Psoas muscle (tissue), 8 donors: ENCODE measurements around the gene PRAC1. TPM values are rescaled to one million over a fixed set of nuclear protein-coding genes. Genes with fewer than 3 reads are reported as not detected.

Experiments
- ATAC-seq, 4 donors: fragments of 200-7000 bp; cut with Tn5 transposase; one replicate each; pipeline ENCODE4 v1.9.1; 2020; ENCODE audit warnings: moderate library complexity in 3 of 4, mild to moderate bottlenecking in 2 of 4
- DNase-seq, 2 donors: peaks; one replicate each; pipeline ENCODE4 v3.0.0-alpha.2; 2020
- H3K27ac ChIP-seq: fragments of 200-600 bp; one replicate; pipeline ENCODE4 v1.8.0; 2022
- H3K27me3 ChIP-seq, 3 donors: fragments of 200-600 bp in 1 of 3; one replicate each; pipeline versions ENCODE4 v1.6.1 to v1.8.0; 2013 to 2022; ENCODE audit warnings: low read length in 2 of 3, mild to moderate bottlenecking in 2 of 3, moderate library complexity in 1 of 3; ENCODE audit not compliant: insufficient read depth in 3 of 3
- H3K36me3 ChIP-seq, 2 donors: fragments of 200-600 bp in 1 of 2; one replicate each; pipeline versions ENCODE4 v1.6.1 to v1.8.0; 2013 to 2022; ENCODE audit warnings: low read depth in 1 of 2, mild to moderate bottlenecking in 1 of 2, moderate library complexity in 1 of 2; ENCODE audit not compliant: insufficient read depth in 1 of 2
- H3K4me1 ChIP-seq: fragments of 200-600 bp; one replicate; pipeline ENCODE4 v1.8.0; 2022
- H3K4me3 ChIP-seq: fragments of 200-600 bp; one replicate; pipeline ENCODE4 v1.8.0; 2022; ENCODE audit warnings: mild to moderate bottlenecking
- H3K9me3 ChIP-seq: fragments of 200-600 bp; one replicate; pipeline ENCODE4 v1.8.0; 2022
- CTCF ChIP-seq: fragments of 200-600 bp; IDR thresholded peaks from one replicate; pipeline ENCODE4 v1.8.0; 2022; ENCODE audit warnings: antibody characterized with exemption
- WGBS, 3 donors: extraction: QIAGEN DNeasy Blood & Tissue Kit; methylation state at CpG; one replicate each; pipeline versions ENCODE4 v1.1.6 to v1.1.7; 2013; 5-methylcytosine and 5-hydroxymethylcytosine counted together
- intact Hi-C, 2 donors: fragments of 100-400 bp; cut with DNase I; formaldehyde crosslinking; loops; one replicate each; pipeline versions ENCODE4 v1.11.0 to v1.14.2; 2022
- polyA plus RNA-seq, 3 donors: library from polyadenylated mRNA; stranded (reverse); fragments of 200-250 nt; gene quantifications; one replicate each; pipeline ENCODE4 v1.2.3, GENCODE V29; 2013
- total RNA-seq, 4 donors: library from RNA; stranded (reverse); fragmentation: NEBNext Ultra II Directional in 2 of 4; extraction: Animal tissue kit (Norgen Biotek cat#: 25700) in 2 of 4; gene quantifications; one replicate each; pipeline versions ENCODE4 v1.2.1 to v1.2.4, GENCODE V29; 2021 to 2023
- donor health status: healthy with polysubstance abuse.
- donor health status: DM: no; HTN: no; CAD: no; lungs with moderate emphysema.
- donor health status: Bipolar disorder and iron deficiency.
- donor health status: healthy.
- donor health status: DM: yes; HTN: yes; CAD: no.
- donor health status: DM: no; HTN: no; CAD: no.
- donor health status: DM: no; HTN: no; CAD: no.
- donor health status: DM: yes; HTN: yes; CAD: no.

PRAC1 gene
- total and polyA plus RNA-seq, 7 donors, result not detected

GRCh38 chr17:48756830-48757251, 34.5 kb upstream of the PRAC1 start:
- H3K4me1 ChIP-seq, result no peaks in the 10 kb centered on the region
- ATAC-seq (no peak), DNase-seq (no peak)
- no peaks in the 10 kb centered on the region for H3K36me3 ChIP-seq
- H3K4me3 ChIP-seq, result no peak overlapping the region
- H3K27me3 ChIP-seq, result peaks cover 4 to 89% (median 29%) of the 10 kb centered on the region in 3 donors
- no peak for TF ChIP-seq CTCF
- intact Hi-C loops, result no loop called here
- WGBS, 3 donors, result 26 to 35% (median 34%) methylated on average over 3 of the region's 3 CpGs
- H3K27ac ChIP-seq, result no peak overlapping the region
- H3K9me3 ChIP-seq, result no peaks in the 10 kb centered on the region

GRCh38 chr17:48755356-48755755, 33.0 kb upstream of the PRAC1 start:
- intact Hi-C loops, result no loop called here
- Histone ChIP-seq H3K27ac (no peak overlapping the region), H3K4me1 (no peaks in the 10 kb centered on the region), H3K4me3 (no peak overlapping the region), H3K36me3 (no peaks in the 10 kb centered on the region), H3K27me3 (peaks cover 4 to 90% (median 36%) of the 10 kb centered on the region in 3 donors), H3K9me3 (no peaks in the 10 kb centered on the region)
- TF ChIP-seq CTCF, result no peak
- DNase-seq (no peak), ATAC-seq (no peak)
- WGBS, 3 donors, result 41 to 46% (median 41%) methylated on average over 8 of the region's 8 CpGs

GRCh38 chr17:48754500-48755261, 32.4 kb upstream of the PRAC1 start:
- WGBS, 3 donors, result 6 to 13% (median 9%) methylated on average over 50 to 52 of the region's 52 CpGs
- ATAC-seq (no peak), DNase-seq (no peak)
- no peak for TF ChIP-seq CTCF
- peaks cover 4 to 92% (median 41%) of the 10 kb centered on the region in 3 donors for H3K27me3 ChIP-seq
- no peaks in the 10 kb centered on the region for H3K9me3 ChIP-seq
- no peak overlapping the region for H3K4me3 ChIP-seq
- intact Hi-C loops, result no loop called here
- no peak overlapping the region for H3K27ac ChIP-seq
- H3K4me1 ChIP-seq, result no peaks in the 10 kb centered on the region
- no peaks in the 10 kb centered on the region for H3K36me3 ChIP-seq

GRCh38 chr17:48753794-48754499, 31.6 kb upstream of the PRAC1 start:
- no peaks in the 10 kb centered on the region for H3K9me3 ChIP-seq

More at GRCh38 chr17:48753794-48754499, 31.6 kb upstream of the PRAC1 start:
- Histone ChIP-seq H3K4me3 (no peak overlapping the region), H3K36me3 (no peaks in the 10 kb centered on the region), H3K27ac (no peak overlapping the region), H3K4me1 (no peaks in the 10 kb centered on the region), H3K27me3 (peaks cover 4 to 92% (median 45%) of the 10 kb centered on the region in 3 donors)
- ATAC-seq (no peak), DNase-seq (no peak)
- no peak for TF ChIP-seq CTCF
- intact Hi-C loops, result no loop called here
- WGBS, 3 donors, result 12 to 23% (median 22%) methylated on average over 22 of the region's 22 CpGs
